Embryonic facial prominence (tissue), 1 donor: ENCODE data around the gene VPS16.
"Not testable (repeated sequence)": the region's sequence is repeated elsewhere in the genome, so short reads cannot be mapped to it uniquely, and the experiment has no call there.

Source experiments
- DNase-seq: peaks from one replicate; pipeline ENCODE4 v3.0.0-alpha.2; 2016; ENCODE audit errors: extremely low spot score

The VPS16 gene

DNA sequence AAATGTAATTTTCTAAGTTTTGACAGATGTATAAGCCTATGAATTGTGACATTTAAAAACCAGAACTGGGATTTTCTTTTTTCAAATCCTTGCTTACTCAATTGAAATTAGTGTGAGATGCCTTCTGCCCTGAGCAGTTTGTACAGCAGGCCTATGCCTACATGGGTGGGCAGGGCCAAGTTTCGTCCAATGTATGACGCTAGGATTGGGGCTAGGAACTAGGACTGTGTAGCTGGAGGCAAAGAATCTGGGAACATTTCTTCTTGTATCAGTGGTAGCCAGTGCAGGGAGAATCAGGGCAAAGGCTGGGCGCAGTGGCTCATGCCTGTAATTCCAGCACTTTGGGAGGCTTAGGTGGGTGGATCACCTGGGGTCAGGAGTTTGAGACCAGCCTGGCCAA, 28.8 kb downstream of the VPS16 start:
- DNase-seq = no peak

DNA sequence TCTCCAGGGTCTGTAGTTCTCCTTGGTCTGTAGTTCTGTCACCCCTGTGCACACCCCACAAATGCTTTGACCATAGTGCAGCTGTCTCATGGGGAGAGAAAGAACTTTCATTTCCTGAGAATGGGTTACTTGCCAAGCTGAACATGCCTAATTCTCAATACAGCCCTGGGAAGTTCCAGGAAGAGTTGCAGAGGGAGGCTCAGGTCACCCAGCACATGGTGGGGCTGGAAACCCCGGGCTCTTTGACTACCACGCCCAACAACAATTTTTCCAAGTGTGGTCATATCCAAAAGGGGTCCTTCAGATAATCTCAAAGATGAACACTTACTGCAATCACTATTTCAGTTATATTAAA, 30.5 kb downstream of the VPS16 start:
- no peak for DNase-seq

DNA sequence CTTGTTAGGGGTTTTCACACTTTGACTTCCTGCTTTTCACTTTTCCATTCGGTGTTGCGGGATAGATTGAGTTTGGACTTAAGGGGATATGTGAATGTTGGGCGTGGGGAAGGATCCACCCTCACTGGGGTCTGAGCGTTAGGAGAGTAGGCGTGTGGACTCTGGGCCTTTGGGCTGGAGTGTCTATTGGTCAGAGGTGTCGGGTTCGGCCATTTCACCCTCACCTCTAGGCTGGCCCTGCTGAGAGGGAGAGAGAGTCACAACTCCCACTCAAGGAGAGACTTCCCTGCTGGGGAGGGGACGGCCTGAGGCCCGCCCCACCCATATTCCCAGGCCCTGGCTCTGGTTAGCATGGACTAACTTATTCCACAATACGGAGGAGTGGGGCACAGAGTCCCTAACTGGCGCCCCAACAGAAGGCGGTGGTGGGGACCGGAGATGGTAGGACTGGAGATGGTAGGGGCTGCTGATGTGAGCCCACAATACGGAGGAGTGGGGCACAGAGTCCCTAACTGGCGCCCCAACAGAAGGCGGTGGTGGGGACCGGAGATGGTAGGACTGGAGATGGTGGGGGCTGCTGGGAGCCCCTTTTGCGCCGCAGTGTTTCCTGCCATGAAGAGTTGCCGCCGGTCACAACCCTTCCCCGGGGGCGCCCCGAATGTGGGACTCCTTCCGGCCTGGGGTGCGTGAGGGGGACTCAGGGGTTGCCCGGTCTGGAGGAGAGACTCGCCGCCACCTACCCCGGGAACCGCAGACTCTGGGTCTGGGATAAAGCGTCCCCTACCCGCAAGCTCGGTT, 31.3 kb downstream of the VPS16 start:
- no peak for DNase-seq

DNA sequence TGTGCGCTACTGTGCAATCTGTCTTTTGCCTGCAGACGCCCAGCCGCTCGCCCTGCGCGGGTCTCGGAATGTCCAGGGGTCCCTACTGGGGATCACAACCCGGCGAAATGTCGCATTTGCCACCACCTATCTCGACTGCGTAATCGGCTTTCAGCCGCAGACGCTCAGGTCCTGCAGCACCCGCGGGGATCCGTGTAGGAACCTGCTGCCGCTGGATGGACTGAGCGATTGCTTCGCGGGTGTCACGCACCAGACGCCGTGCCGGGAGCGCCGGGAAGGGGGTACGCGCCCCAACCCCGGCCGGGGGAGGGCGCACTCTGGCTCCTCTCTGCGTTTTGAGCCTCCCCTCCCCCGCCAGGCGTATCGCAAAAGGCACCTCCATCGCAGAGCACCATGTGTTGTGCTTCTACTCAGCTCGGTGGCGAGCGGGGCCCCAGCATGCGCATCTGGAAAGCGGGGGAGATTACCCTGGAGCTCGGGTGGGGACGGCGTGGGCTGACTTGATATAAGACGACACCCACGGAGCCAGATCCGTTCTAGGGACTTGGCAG, 32.0 kb downstream of the VPS16 start:
- no peak for DNase-seq

DNA sequence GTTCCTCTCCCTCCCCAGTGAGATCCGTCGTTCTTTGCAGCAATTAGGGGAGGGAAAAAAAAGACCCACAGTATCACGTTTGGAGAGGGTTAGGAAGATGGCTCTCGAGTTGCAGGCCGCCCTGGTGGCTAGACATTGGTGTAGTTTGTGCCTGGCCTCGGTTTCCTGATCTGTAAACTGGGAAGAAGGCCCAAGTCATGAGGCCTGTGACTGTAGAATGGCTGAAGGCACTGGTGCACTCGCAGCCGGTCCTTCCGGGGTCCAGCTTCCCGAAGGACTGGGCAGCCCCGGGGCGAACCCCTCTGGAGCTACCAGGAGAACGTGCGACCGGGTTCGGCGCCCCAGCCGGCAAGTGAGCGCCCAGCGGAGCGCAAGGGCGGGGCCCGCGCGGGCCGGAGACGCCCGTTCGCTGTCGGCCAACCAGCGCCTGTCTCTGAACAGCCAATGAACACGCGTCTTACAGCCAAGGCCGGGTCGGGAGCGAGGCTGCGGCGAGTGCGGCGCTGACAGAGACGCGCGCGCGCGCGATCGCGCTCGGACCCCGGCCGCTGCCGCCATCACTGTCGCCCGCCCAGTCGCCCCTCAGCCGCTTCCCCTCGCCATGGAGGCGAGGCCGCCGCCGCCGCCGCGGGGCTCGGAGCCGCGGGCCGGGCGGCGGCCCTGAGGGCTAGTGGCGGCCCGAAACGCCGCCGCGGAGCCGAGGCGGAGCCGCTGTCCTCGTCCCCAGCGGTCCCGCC, 32.6 kb downstream of the VPS16 start, which contains the start of gene PTPRA:
Gene PTPRA (plus strand): TSS at position 472 of the 737 bp plus-strand sequence. CDS start 90,797 bp downstream, outside the sequence.
- DNase-seq = peak; percentile 82

DNA sequence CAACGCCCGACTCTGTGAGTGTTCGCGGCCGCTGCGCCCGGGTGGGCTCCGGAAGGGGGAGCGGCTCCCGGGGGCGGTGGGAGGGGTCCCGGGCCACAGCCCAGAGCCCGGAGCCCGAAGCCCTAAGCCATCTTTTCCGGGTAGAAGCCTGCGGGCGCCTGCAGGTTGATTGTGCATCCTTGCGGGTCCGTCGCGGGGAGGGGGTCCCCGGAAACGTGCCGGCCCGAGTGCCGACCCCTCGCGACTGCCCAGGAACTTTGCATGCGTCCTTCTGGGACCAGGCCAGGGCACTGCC, 33.1 kb downstream of the VPS16 start:
- no peak for DNase-seq

DNA sequence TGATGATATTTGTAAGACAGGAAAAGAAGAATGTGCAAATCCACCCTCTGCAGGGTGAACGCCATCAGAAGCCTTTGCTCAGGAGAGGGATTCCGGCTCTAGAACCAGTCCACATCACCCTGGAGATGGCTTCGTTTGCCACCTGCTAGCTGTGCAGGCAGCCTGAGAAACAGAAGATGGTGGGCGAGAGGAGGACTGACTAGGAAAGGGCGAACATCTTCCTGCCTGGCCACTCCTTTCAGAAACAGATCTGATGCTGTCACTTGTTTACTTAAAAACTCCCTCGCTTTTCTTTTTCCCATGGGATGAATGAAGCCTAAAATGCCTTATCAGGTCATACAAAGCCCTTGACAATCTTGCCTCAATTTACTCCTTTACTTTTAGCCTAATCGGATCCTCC, 33.9 kb downstream of the VPS16 start:
- no peak for DNase-seq

DNA sequence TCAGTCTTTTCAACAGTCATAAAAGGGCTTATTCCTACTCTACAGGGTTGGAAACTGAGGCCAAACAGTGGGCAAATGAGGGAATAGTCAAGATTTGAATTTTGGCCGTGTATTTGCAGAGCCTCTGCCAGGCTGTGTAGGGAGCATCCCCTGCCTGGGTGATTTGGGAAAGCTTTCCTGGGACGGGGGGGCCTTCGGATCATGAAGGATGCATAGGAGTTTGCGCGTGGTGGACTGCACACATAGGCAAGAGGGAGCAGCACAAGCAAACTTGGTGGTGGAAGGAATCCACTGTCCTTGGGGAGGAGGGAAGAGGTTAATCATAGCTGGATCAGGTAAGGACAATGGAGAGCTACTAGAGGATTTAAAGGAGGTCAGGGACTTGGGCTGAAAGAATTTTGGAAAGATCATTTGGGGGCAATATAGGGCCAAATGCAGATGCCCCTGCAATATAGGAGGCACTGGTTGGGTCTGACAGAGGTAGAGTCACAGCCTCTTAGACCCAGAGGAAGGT, 35.2 kb downstream of the VPS16 start:
- DNase-seq = no peak

DNA sequence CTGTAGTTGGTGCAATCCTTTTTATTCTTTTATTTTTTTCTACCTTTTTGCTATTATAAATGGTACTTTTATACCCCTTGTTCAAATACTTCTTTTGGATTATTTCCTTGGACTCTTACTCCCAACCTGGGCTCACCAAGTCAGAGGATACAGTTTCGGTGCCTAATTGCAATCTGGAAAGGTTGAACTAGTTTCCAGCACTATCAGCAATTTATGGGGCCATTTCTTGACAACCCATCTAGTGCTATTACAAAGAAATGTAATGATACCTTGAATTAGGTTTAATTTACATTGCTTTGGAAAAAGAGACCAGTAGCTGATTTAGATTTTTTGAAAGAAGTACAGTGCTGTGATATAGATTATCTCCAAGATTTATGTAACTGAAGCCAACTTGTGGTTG, 38.0 kb downstream of the VPS16 start:
- DNase-seq = no peak

DNA sequence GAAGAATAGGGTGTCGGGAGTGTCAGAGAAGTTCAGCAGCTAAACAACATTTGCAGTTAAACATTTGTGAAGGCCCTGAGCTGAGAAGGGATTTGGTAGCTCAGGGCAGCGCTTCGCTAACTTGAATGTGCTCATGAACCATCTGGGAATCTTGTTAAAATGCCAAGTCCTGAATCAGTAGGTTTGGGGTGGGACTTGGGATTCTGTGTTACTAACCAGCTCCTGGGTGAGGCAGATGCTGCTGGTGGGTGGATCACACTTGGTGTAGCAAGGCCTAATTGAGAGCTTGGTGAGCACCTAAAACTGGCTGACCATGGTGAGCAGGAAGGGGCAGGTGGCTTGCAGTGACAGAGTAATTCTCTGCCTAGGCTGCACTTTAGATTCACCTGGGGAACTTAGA, 38.6 kb downstream of the VPS16 start:
- DNase-seq = no peak

DNA sequence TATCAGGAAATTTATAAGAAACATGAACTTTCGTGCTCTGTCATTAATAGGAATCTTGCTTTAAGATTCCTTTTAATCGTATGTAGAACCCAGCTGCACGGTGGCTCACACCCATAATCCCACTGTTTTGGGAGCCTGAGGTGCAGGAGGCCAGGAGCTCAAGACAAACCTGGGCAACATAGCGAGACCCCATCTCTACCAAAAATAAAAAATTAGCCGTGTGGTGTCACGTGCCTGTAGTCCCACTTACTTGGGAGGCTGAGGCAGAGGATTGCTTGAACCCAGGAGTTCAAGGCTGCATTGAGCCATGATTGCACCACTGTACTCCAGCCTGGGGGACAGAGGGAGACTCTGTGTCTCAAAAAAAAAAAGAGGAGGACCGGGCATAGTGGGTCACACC, 40.1 kb downstream of the VPS16 start:
- no peak for DNase-seq

DNA sequence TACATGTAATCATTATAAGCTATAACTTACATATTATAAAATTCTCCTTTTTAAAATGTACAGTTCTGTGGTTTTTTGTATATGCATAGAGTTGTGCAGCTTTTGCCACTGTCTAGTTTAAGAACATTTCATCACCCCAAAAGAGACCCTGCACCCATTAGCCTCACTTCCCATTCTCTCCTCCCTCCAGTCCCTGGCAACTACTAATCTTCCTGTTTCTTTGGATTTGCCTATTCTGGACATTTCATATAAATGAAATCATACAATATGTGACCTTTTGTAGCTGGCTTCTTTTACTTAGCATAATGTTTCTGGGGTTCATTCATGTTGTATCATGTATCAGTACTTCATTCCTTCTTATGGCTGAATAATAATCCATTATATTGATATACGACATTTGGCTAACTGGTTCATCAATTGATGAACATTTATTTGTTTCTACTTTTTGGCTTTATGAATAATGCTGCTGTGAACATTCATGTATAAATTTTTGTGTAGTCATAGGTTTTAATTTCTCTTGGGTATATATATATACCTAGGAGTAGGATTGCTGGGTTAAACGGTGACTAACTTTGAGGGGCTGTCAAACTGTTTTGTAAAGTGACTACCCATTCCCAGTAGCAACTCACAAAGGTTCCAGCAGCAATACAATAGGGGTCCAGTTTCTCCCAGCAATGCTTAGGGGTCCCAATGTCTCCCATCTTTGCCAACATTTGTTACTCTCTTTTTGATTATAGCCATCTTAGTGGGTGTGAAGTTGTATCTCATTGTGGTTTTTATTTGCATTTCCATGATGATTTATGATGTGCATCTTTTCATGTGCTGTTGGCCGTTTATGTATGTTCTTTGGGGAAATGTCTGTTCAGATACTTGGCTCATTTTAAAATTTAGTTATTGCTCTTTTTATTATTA, 43.4 kb downstream of the VPS16 start:
- DNase-seq = no peak

DNA sequence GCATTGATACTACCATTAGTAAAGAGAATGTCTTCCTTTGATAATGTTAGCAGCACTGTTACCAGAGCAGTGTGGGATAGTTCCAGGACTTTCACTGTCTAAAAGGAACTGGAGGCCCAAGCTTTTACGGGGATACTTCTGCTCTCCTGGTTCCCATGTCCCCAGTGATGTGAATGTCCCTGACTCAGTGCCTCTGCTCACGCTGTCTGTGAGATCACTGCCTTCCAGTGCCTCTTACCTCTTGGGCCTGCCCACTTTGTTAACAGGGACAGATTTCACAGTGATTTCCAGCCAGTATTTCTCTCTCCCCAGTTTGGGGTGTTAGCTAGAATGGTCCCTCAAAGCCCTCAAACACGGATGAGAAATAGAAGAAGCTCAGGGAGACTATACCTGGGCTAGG, 47.2 kb downstream of the VPS16 start:
- no peak for DNase-seq

DNA sequence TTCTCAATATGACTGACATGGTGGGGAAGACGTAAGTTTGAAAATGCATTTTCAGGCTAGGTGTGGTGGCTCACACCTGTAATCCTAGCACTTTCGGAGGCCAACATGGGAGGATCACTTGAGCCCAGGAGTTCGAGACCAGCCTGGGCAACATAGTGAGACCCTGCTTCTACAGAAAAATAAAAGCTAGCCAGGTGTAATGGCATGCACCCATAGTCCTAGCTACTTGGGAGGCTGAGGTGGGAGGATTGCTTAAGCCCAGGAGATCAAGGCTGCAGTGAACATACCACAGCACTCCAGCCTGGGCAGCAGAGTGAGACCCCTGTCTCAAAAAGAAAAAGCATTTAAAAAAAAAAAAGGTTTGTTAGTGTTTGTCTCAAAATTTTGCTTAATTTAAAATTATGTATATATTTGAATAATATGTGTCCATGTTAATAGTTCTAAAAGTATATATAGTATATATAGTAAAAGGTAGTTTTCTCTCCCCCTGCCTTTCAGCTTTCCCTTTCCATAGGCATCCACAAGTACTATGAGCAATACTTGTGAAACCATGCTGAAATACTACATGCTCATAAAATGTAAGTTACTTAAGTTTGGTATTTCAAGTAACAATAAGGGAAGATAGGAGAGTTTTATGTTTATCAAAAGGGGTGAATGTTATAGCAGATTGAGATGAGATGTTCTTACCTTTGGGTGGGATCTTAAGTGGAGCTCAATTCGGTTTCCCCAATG, 47.8 kb downstream of the VPS16 start:
- DNase-seq = no peak

DNA sequence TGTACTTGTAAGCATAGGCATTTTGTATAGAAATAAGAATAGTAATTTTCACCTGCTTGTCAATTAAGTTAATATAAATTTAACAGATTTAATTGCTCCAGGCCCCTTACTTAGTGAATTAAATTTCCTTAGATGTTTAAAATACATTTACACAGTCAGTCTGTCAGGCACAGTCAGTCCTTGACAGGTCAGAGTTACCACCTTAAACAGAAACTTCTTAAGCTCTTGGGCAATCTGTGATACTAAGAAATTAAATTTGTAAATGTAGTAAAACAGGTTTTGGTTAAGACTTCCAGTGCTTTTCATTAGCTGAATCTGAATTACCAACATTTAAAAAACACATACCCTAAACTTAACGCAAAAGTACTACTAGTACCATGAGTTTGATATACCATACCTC, 48.7 kb downstream of the VPS16 start:
- no peak for DNase-seq

DNA sequence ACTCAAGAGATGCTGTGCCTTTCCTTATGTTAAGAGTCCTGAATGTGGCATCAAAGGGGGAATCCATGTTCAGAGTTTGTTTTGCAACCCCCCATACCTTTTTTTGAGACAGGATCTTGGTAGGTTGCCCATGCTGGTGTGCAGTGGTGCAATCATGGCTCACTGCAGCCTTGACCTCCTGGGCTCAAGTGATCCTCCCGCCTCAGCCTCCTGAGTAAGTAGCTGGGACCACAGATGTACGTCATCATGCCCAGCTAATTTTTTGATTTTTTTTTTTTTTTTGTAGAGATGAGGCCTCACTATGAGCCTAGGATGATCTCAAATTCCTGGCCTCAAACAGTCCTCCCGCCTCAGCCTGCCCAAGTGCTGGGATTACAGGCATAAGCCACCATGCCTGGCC, 49.3 kb downstream of the VPS16 start:
- DNase-seq = no peak

DNA sequence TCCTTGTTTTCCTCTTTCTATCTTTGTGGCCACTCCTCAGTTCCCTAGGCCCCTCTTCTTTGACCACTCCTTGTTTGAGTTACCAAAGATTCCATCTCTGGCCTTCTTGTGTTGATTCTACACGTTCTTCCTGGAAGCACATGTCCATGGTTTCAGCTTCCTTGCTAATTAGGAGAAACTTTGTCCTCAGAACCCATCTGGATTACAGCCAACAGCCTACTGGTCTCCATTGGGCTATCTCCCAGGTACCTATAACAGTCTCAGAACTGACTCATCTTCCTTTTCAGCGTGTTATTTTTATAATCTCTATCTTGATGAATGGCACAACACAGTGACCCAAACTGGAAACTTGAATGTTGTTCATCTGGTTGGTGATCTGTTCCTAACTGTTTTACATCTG, 50.2 kb downstream of the VPS16 start:
- DNase-seq = no peak

DNA sequence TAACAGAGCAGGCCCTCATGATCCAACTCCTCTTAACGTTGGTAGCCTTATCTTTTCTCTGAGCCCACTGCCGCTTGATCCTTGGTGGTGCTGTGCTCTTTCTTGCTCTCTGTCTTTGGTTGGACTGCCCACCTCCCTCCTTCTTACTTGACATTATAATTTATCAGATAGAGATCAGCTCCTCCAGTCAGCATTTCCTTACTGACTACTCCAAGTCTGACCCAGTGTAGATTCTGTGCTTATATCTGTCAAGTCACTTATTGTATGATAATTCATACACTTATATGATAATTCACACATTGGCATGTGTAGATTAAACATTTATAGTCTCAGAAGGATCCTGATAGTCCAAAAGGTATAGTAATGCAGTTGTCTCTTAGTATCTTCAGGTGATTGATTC, 50.8 kb downstream of the VPS16 start:
- DNase-seq = no peak

DNA sequence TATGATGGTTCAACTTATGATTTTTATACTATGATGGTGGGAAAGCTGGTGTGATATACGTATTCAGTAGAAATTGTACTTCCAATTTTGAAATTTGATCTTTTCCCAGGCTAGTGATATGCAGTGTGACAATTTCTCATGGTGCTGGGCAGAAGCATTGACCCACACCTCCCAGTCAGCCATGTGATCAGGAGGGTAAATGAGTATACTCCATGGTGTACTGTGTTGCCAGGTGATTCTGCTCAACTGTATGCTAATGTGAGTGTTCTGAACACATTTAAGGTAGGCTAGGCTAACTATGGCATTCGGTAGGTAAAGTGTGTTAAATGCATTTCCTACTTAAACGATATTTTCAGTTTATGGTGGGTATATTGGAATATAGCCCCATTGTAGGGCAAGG, 51.8 kb downstream of the VPS16 start:
- DNase-seq = no peak

DNA sequence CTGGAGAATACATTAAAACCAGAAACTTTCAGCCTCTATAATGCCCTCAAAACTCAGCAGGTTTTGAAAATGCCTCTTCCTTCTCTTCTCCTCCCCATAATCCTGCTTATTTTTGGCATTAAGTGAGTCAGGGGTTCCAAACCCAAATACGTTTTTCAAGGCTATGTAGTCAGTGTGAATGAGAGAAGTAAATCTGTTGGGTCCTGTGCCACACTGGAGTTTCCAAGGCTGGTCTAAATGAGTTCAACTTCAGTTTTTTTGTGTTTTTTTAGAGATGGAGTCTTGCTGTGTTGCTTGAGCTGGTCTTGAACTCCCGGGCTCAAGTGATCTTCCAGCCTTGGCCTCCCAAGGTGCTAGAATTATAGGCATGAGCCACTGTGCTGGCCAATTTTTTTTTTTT, 53.7 kb downstream of the VPS16 start:
- DNase-seq = no peak

DNA sequence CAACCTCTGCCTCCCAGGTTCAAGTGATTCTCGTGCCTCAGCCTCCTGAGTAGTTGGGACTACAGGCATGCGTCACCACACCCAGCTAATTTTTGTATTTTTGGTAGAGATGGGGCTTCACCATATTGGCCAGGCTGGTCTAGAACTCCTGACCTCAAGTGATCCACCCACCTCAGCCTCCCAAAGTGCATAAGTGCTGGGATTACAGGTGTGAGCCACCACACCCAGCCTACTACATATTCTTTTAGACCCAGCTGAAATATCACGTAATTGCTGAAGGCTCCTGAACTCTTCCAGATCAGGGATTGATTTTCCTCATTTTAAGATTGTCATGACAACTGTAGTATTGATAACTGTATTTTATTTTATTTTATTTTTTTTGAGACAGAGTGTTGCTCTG, 54.6 kb downstream of the VPS16 start:
- not testable (repeated sequence) for DNase-seq
